HCT116 (cell line): ENCODE data around the gene ITGAD. TPM values are rescaled to one million over a fixed set of nuclear protein-coding genes. Genes with fewer than 3 reads are reported as not detected.

ENCODE experiments used
- ATAC-seq: fragments of 200-7000 bp; cut with Tn5 transposase; 2 replicates; pipeline ENCODE4 v1.9.1; 2020; ENCODE audit warnings: mild to moderate bottlenecking, moderate library complexity
- BruUV-seq: library from RNA; stranded (reverse); fragments of 400-500 nt; replicated peaks from 2 replicates; lab custom pipeline; 2021; lab: Mats Ljungman, UMichigan
- CTCF ChIA-PET: fragments of 300-600 bp; sonication (Branson Sonifier 250); formaldehyde crosslinking; loops from one replicate; lab custom pipeline; 2021; ENCODE audit warnings: antibody characterized with exemption; lab: Charles Lee
- POLR2A ChIA-PET: fragments of 300-600, 350-600 bp; sonication (Branson Sonifier 250); formaldehyde crosslinking; loops from one replicate; lab custom pipeline; 2021; ENCODE audit warnings: antibody characterized with exemption; lab: Charles Lee
- RAD21 ChIA-PET, 2 experiments: fragments of 300-600 bp; sonication (Branson Sonifier 250); formaldehyde crosslinking; loops; one replicate each; lab custom pipeline; 2023; ENCODE audit warnings: low total read pairs in 2 of 2; ENCODE audit not compliant: uncharacterized antibody in 2 of 2, unreplicated experiment in 2 of 2, low non-redundant PET in 1 of 2; lab: Charles Lee
- DNase-seq: peaks from one replicate; pipeline ENCODE4 v3.0.0-alpha.2; 2010; ENCODE audit warnings: low read depth, low spot score
- H2AFZ ChIP-seq: fragments of 200-600 bp; shearing (Covaris generic), sonication (generic); 2 replicates; pipeline ENCODE4 v1.6.1; 2017; ENCODE audit warnings: low read depth, mixed run types, mixed read lengths, antibody characterized with exemption, low read length; ENCODE audit not compliant: poor library complexity, severe bottlenecking
- H3K27ac ChIP-seq: 2 replicates; pipeline ENCODE4 v1.5.1; 2012; ENCODE audit warnings: low read depth, low read length
- H3K27me3 ChIP-seq: fragments of 200-600 bp; sonication (generic); 2 replicates; pipeline ENCODE4 v1.6.1; 2016; ENCODE audit warnings: mixed run types, low read length, mixed read lengths; ENCODE audit not compliant: insufficient read depth
- H3K36me3 ChIP-seq, 2 experiments: fragments of 200-500 bp in 1 of 2; fragments of 200-600 bp in 1 of 2; sonication (Bioruptor generic) in 1 of 2; sonication (generic) in 1 of 2; 2 replicates each; pipeline versions ENCODE4 v1.5.1 to v1.6.1; 2014 to 2016; ENCODE audit warnings: low read length in 2 of 2, inconsistent platforms in 1 of 2, mixed read lengths in 1 of 2, mixed run types in 1 of 2; ENCODE audit not compliant: insufficient read depth in 2 of 2, control insufficient read depth in 1 of 2
- H3K4me1 ChIP-seq, 2 experiments: fragments of 200-600 bp in 1 of 2; sonication (generic) in 1 of 2; 2 replicates each; pipeline versions ENCODE4 v1.5.1 to v1.6.1; 2012 to 2017; ENCODE audit warnings: low read length in 2 of 2, inconsistent platforms in 1 of 2, mild to moderate bottlenecking in 1 of 2, mixed read lengths in 1 of 2, mixed run types in 1 of 2, moderate library complexity in 1 of 2; ENCODE audit not compliant: insufficient read depth in 2 of 2, control insufficient read depth in 1 of 2
- H3K4me2 ChIP-seq: fragments of 200-600 bp; sonication (generic); 2 replicates; pipeline ENCODE4 v1.6.1; 2017; ENCODE audit warnings: mixed run types, low read length, mixed read lengths
- H3K4me3 ChIP-seq, 2 experiments: fragments of 200-600 bp in 1 of 2; sonication (generic) in 1 of 2; replicated peaks in 1 of 2; 2 replicates each; pipeline ENCODE4 v1.5.1; 2011 to 2016; ENCODE audit warnings: low read length in 2 of 2, control low read depth in 1 of 2, low read depth in 1 of 2, mild to moderate bottlenecking in 1 of 2, mixed read lengths in 1 of 2, mixed run types in 1 of 2
- H3K79me2 ChIP-seq: fragments of 200-600 bp; sonication (generic); 2 replicates; pipeline ENCODE4 v1.6.1; 2017; ENCODE audit warnings: mild to moderate bottlenecking, mixed run types, low read length, moderate library complexity, mixed read lengths; ENCODE audit not compliant: insufficient read depth
- H3K9ac ChIP-seq: fragments of 200-600 bp; sonication (generic); 2 replicates; pipeline ENCODE4 v1.6.1; 2016; ENCODE audit warnings: low read length, mixed read lengths
- H3K9me2 ChIP-seq: fragments of 200-600 bp; sonication (generic), shearing (Covaris generic); 2 replicates; pipeline ENCODE4 v1.6.1; 2017; ENCODE audit warnings: mixed run types, mild to moderate bottlenecking, moderate library complexity; ENCODE audit not compliant: insufficient read depth
- H3K9me3 ChIP-seq, 2 experiments: fragments of 200-500 bp in 1 of 2; fragments of 200-600 bp in 1 of 2; sonication (Bioruptor generic) in 1 of 2; sonication (generic) in 1 of 2; 2 replicates each; pipeline ENCODE4 v1.6.1; 2014 to 2017; ENCODE audit warnings: low read length in 2 of 2, mixed read lengths in 2 of 2, inconsistent platforms in 1 of 2, low read depth in 1 of 2, mild to moderate bottlenecking in 1 of 2, mixed run types in 1 of 2, moderate library complexity in 1 of 2; ENCODE audit not compliant: control insufficient read depth in 1 of 2, insufficient read depth in 1 of 2
- H4K20me1 ChIP-seq: fragments of 200-600 bp; sonication (generic), shearing (Covaris generic); 2 replicates; pipeline ENCODE4 v1.6.1; 2017; ENCODE audit warnings: mixed run types, mild to moderate bottlenecking, moderate library complexity; ENCODE audit not compliant: insufficient read depth
- EGR1 ChIP-seq: IDR thresholded peaks from 2 replicates; pipeline ENCODE4 v1.6.1; 2012; ENCODE audit warnings: low read depth
- ELF1 ChIP-seq: IDR thresholded peaks from 2 replicates; pipeline ENCODE4 v1.6.1; 2012; ENCODE audit warnings: low read depth, borderline replicate concordance
- EZH2 ChIP-seq: fragments of 200-600 bp; sonication (generic); IDR thresholded peaks from 2 replicates; pipeline ENCODE4 v1.6.1; 2017; ENCODE audit warnings: antibody characterized with exemption, mixed run types
- JUND ChIP-seq: IDR thresholded peaks from 2 replicates; pipeline ENCODE4 v1.6.1; 2012
- POLR2AphosphoS5 ChIP-seq: IDR thresholded peaks from 2 replicates; pipeline ENCODE4 v1.6.1; 2011; ENCODE audit warnings: mild to moderate bottlenecking, low read depth, low read length, moderate library complexity
- SIN3A ChIP-seq: IDR thresholded peaks from 2 replicates; pipeline ENCODE4 v1.6.1; 2012; ENCODE audit warnings: low read depth
- SP1 ChIP-seq: IDR thresholded peaks from 2 replicates; pipeline ENCODE4 v1.6.1; 2012; ENCODE audit warnings: low read depth
- SRF ChIP-seq: IDR thresholded peaks from 2 replicates; pipeline ENCODE4 v1.6.1; 2012; ENCODE audit warnings: low read depth
- TCF7L2 ChIP-seq: IDR thresholded peaks from 2 replicates; pipeline ENCODE4 v1.7.0; 2011; ENCODE audit warnings: borderline replicate concordance, inconsistent platforms; ENCODE audit not compliant: insufficient read depth, insufficient read length; ENCODE audit errors: extremely low read depth
- YY1 ChIP-seq: IDR thresholded peaks from 2 replicates; pipeline ENCODE4 v1.6.1; 2011; ENCODE audit warnings: low read length, low read depth, moderate library complexity, mild to moderate bottlenecking; ENCODE audit not compliant: insufficient replicate concordance; ENCODE audit errors: extremely low read depth
- ZFX ChIP-seq: fragments of 450-650 bp; IDR thresholded peaks from 2 replicates; pipeline ENCODE4 v1.6.1; 2017
- intact Hi-C: fragments of 100-400 bp; cut with micrococcal nuclease; formaldehyde crosslinking; loops from 2 replicates; pipeline ENCODE4 v1.10.0; 2022
- total RNA-seq: library from RNA; stranded (reverse); gene quantifications from one replicate; pipeline ENCODE4 v1.2.1, GENCODE V29; 2021; ENCODE audit not compliant: unreplicated experiment
- TF ChIP-seq, protein P1 (sequence below): IDR thresholded peaks from 2 replicates; pipeline ENCODE4 v1.6.1; 2012
- TF ChIP-seq, protein P2 (sequence below), 3 experiments: fragments of 200-600 bp in 1 of 3; sonication (generic) in 1 of 3; IDR thresholded peaks in 2 of 3; conservative IDR thresholded peaks in 1 of 3; 2 replicates each; pipeline ENCODE4 v1.5.1; 2012 to 2017; ENCODE audit warnings: low read depth in 2 of 3, low read length in 2 of 3, antibody characterized with exemption in 1 of 3, borderline replicate concordance in 1 of 3, control low read depth in 1 of 3, mild to moderate bottlenecking in 1 of 3, mixed read lengths in 1 of 3, mixed run types in 1 of 3, moderate library complexity in 1 of 3; ENCODE audit not compliant: insufficient read depth in 1 of 3
- TF ChIP-seq, protein P3 (sequence below): IDR thresholded peaks from 2 replicates; pipeline ENCODE4 v1.6.1; 2012; ENCODE audit warnings: low read depth
- TF ChIP-seq, protein P4 (sequence below): IDR thresholded peaks from 2 replicates; pipeline ENCODE4 v1.6.1; 2012

ITGAD gene
- total RNA-seq, 1 experiment from 2014 or later = 0.12 TPM

DNA sequence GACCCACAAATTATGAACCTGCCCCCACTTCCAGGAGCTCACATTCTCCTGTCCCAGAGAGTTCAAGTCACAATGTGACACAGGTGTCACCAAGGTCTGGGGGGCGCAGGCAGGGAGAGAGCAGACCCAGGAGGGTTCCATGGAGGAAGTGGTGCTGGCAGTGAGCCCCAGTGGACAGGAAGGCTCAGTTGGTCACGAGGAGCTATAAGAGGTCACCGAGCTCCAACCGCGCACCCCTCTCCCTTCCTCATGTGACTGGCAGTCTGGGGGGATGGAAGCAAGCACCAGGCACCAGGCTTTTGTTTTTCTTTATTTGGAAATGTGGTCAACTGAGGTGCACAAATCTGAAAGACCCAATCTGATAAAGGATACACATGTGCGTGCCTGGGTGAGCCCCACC, 2.5 kb downstream of the ITGAD start:
- Histone ChIP-seq H3K4me3 (no peak overlapping the region), H2AFZ (no peak overlapping the region), H3K4me1 (peaks cover 0 to 6% of the 10 kb centered on the region in 2 experiments; a peak in 1 of 4 replicates), H3K27ac (no peak overlapping the region), H3K9ac (no peak overlapping the region), H3K36me3 (peaks cover 0 to 14% of the 10 kb centered on the region in 2 experiments; a peak in 1 of 4 replicates), H3K79me2 (no peaks in the 10 kb centered on the region), H3K27me3 (no peaks in the 10 kb centered on the region), H3K9me2 (no peaks in the 10 kb centered on the region), H3K4me2 (no peak overlapping the region), H3K9me3 (peaks cover 0 to 7% of the 10 kb centered on the region in 2 experiments; a peak in 1 of 4 replicates), H4K20me1 (no peaks in the 10 kb centered on the region)
- no TSS peak for BruUV-seq
- ChIA-PET CTCF (interaction anchor here (0.8 kb wide), 1 partner anchor 10 kb away, joined by 3 read pairs; no protein-coding TSS in a partner anchor), RAD21 (no interaction called here), POLR2A (no interaction called here)
- TF ChIP-seq TCF7L2 (no peak), JUND (no peak), POLR2AphosphoS5 (no peak), ELF1 (no peak), EGR1 (no peak), EZH2 (no peak), SIN3A (no peak), ZFX (no peak), SRF (no peak)
- intact Hi-C loops = no loop called here
- DNase-seq = no peak
- no peak for ATAC-seq

DNA sequence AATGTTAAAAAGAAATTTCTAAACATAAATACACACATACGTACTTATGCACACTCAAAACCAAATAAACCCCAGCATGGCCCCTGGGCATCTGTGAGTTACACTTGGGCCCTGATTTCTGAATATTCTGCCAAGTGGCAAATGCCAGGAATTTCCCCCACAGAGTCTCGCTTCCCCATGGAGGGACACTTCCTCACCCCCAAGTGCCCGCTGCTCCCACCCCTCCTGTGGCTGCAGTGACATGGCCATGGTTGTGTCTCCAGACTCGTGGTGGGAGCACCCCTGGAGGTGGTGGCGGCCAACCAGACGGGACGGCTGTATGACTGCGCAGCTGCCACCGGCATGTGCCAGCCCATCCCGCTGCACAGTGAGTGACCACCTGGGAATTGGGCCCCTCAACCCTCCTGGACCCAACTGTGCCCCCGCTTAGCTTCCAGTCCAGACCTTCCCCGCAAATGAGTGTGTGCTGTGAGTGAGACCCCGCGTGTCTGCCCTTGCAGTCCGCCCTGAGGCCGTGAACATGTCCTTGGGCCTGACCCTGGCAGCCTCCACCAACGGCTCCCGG, 4.0 kb downstream of the ITGAD start:
- POLR2A ChIA-PET = no interaction called here
- Histone ChIP-seq H3K4me1 (peaks cover 0 to 6% of the 10 kb centered on the region in 2 experiments; a peak in 1 of 4 replicates), H3K36me3 (peaks cover 0 to 14% of the 10 kb centered on the region in 2 experiments; a peak in 1 of 4 replicates), H3K9me3 (peaks cover 0 to 7% of the 10 kb centered on the region in 2 experiments; a peak in 1 of 4 replicates), H3K27me3 (no peaks in the 10 kb centered on the region), H3K4me3 (no peak overlapping the region), H3K9ac (no peak overlapping the region), H3K9me2 (no peaks in the 10 kb centered on the region), H2AFZ (no peak overlapping the region)
- CTCF ChIA-PET = no interaction called here
- ATAC-seq (0 out of 2 replicates have a peak, but pooled peaks have one; percentile 10), DNase-seq (no peak)
- TF ChIP-seq, protein P1, sequence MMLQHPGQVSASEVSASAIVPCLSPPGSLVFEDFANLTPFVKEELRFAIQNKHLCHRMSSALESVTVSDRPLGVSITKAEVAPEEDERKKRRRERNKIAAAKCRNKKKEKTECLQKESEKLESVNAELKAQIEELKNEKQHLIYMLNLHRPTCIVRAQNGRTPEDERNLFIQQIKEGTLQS = no peak
- TF ChIP-seq, protein P2, sequence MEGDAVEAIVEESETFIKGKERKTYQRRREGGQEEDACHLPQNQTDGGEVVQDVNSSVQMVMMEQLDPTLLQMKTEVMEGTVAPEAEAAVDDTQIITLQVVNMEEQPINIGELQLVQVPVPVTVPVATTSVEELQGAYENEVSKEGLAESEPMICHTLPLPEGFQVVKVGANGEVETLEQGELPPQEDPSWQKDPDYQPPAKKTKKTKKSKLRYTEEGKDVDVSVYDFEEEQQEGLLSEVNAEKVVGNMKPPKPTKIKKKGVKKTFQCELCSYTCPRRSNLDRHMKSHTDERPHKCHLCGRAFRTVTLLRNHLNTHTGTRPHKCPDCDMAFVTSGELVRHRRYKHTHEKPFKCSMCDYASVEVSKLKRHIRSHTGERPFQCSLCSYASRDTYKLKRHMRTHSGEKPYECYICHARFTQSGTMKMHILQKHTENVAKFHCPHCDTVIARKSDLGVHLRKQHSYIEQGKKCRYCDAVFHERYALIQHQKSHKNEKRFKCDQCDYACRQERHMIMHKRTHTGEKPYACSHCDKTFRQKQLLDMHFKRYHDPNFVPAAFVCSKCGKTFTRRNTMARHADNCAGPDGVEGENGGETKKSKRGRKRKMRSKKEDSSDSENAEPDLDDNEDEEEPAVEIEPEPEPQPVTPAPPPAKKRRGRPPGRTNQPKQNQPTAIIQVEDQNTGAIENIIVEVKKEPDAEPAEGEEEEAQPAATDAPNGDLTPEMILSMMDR (IDR thresholded peaks at IDR 0.05 in 2 of 3, conservative IDR thresholded peaks at IDR 0.05 in 1 of 3; ENCODE audit: borderline replicate concordance in 1 of 3, insufficient read depth in 1 of 3, low read depth in 2 of 3, low read length in 2 of 3) = no peak
- TF ChIP-seq, protein P3, sequence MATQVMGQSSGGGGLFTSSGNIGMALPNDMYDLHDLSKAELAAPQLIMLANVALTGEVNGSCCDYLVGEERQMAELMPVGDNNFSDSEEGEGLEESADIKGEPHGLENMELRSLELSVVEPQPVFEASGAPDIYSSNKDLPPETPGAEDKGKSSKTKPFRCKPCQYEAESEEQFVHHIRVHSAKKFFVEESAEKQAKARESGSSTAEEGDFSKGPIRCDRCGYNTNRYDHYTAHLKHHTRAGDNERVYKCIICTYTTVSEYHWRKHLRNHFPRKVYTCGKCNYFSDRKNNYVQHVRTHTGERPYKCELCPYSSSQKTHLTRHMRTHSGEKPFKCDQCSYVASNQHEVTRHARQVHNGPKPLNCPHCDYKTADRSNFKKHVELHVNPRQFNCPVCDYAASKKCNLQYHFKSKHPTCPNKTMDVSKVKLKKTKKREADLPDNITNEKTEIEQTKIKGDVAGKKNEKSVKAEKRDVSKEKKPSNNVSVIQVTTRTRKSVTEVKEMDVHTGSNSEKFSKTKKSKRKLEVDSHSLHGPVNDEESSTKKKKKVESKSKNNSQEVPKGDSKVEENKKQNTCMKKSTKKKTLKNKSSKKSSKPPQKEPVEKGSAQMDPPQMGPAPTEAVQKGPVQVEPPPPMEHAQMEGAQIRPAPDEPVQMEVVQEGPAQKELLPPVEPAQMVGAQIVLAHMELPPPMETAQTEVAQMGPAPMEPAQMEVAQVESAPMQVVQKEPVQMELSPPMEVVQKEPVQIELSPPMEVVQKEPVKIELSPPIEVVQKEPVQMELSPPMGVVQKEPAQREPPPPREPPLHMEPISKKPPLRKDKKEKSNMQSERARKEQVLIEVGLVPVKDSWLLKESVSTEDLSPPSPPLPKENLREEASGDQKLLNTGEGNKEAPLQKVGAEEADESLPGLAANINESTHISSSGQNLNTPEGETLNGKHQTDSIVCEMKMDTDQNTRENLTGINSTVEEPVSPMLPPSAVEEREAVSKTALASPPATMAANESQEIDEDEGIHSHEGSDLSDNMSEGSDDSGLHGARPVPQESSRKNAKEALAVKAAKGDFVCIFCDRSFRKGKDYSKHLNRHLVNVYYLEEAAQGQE = no peak
- TF ChIP-seq YY1 (no peak), JUND (no peak), ELF1 (no peak), SP1 (no peak)
- TF ChIP-seq, protein P4, sequence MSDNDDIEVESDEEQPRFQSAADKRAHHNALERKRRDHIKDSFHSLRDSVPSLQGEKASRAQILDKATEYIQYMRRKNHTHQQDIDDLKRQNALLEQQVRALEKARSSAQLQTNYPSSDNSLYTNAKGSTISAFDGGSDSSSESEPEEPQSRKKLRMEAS = no peak
- TF ChIP-seq, all 23 proteins: peak for 0
- Histone ChIP-seq H3K79me2 (peaks cover 12% of the 10 kb centered on the region; the same call in 1 of the 2 replicates), H4K20me1 (no peaks in the 10 kb centered on the region), H3K27ac (no peak overlapping the region), H3K4me2 (no peak overlapping the region)
- no TSS peak for BruUV-seq
- RAD21 ChIA-PET = no interaction called here
- intact Hi-C loops = no loop called here
